PC-3 (cell line): ENCODE measurements around the gene TRIM33.

Experiments
- CTCF ChIP-seq: fragments of 300-600 bp; sonication (generic); conservative IDR thresholded peaks from 2 replicates; pipeline ENCODE4 v1.5.1; 2017; ENCODE audit warnings: antibody characterized with exemption, low read depth, mild to moderate bottlenecking, low read length
- EZH2phosphoT487 ChIP-seq: fragments of 300-600 bp; sonication (generic); IDR thresholded peaks from 2 replicates; pipeline ENCODE4 v1.6.1; 2018; ENCODE audit warnings: mild to moderate bottlenecking, antibody characterized with exemption, low read length, borderline replicate concordance

- TF ChIP-seq CTCF (no peak), EZH2phosphoT487 (no peak)
Observed at GRCh38 chr1:114530224-114530623, 19.2 kb upstream of the TRIM33 start.
